ENCODE data around the gene MRPL3. TPM values are rescaled to one million over a fixed set of nuclear protein-coding genes. Genes with fewer than 3 reads are reported as not detected.

MRPL3 gene
- total RNA-seq, 3 donors from 2014 or later = 79.0 to 108 (median 95.1) TPM

DNA sequence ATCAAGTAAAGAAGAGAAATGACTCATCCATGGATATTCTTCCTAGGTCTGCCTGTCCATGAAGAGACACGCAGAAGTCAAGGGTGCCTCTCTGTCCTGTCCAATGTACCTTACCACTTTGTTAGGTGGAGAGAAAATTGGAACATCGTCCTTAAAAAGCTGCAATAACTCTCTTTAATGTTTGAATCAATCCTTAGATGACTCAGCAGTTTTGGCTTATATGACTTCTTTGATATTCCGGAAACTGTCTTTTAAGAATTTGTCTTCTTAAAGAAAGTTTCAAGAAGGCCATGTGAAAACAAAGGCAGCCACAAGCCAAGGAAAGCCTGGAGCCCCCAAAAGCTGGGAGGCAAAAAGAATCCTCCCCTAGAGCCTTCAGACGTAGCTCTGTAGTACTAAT lies 49.2 kb downstream of the MRPL3 start:
- intact Hi-C loops (cut with DNase I; ENCODE audit: low total_unique reads) = no loop called here
- H3K4me3 ChIP-seq = no peak overlapping the region
- TF ChIP-seq POLR2A (IDR thresholded peaks at IDR 0.05) (no peak), POLR2AphosphoS5 (IDR thresholded peaks at IDR 0.05) (no peak), CTCF (IDR thresholded peaks at IDR 0.05) (no peak)
- no peak overlapping the region for H3K27ac ChIP-seq
- no peaks in the 10 kb centered on the region for H3K4me1 ChIP-seq
- H3K36me3 ChIP-seq = no peaks in the 10 kb centered on the region
- no peak for DNase-seq (ENCODE audit: low spot score in 2 of 2)
- no peaks in the 10 kb centered on the region for H3K27me3 ChIP-seq
- H3K9me3 ChIP-seq = no peaks in the 10 kb centered on the region

DNA sequence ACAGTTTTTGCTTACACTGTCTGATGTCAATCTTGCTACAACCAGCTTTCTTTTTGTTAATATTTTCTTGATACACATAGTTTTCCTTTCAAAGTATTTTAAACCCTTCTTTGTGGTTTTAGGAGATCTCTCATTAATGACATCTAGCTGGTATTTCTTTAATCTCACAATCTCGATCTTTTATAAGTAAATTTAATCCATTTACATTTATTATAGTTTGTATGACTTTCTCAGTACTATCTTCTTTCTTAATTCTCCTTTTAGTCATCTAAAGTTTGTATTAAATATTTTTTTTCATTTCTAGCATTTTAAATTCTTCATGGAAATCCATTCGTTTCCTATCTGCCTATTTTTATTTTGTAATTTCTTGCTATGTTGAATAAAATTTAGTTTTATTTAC lies 55.4 kb downstream of the MRPL3 start:
- H3K4me3 ChIP-seq = no peak overlapping the region
- H3K4me1 ChIP-seq = no peaks in the 10 kb centered on the region
- no peak overlapping the region for H3K27ac ChIP-seq
- peaks cover 0 to 10% of the 10 kb centered on the region in 2 donors for H3K9me3 ChIP-seq
- no peak for DNase-seq (ENCODE audit: low spot score in 2 of 2)
- no peaks in the 10 kb centered on the region for H3K27me3 ChIP-seq
- intact Hi-C loops (cut with DNase I; ENCODE audit: low total_unique reads) = no loop called here
- H3K36me3 ChIP-seq = no peaks in the 10 kb centered on the region
- no peak for TF ChIP-seq CTCF (IDR thresholded peaks at IDR 0.05)
- TF ChIP-seq POLR2AphosphoS5 (IDR thresholded peaks at IDR 0.05) = no peak
- no peak for TF ChIP-seq POLR2A (IDR thresholded peaks at IDR 0.05)

DNA sequence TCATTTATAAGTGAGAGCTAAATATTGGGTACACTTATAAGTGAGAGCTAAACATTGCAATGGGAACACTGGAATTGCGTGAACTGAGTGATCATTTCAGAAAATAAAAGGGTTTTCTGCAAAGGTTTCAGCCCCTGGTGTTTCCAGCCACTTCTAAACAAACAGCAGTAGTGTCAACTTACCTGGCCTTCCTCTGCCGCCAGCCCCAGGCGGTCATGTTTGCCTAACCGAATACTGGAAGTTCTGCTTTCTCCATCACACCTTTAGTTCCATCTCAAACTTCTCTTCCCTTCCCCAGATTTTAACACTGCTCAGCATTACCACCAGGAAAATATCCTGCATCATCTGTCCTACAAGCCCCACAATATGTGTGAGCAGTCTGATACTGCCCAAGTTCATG lies 58.6 kb downstream of the MRPL3 start:
- no peak overlapping the region for H3K4me3 ChIP-seq
- H3K27ac ChIP-seq = no peak overlapping the region
- peaks cover 0 to 10% of the 10 kb centered on the region in 2 donors for H3K9me3 ChIP-seq
- no peaks in the 10 kb centered on the region for H3K27me3 ChIP-seq
- no peak for DNase-seq (ENCODE audit: low spot score in 2 of 2)
- H3K4me1 ChIP-seq = no peaks in the 10 kb centered on the region
- intact Hi-C loops (cut with DNase I; ENCODE audit: low total_unique reads) = no loop called here
- no peaks in the 10 kb centered on the region for H3K36me3 ChIP-seq
- TF ChIP-seq POLR2AphosphoS5 (IDR thresholded peaks at IDR 0.05) (no peak), CTCF (IDR thresholded peaks at IDR 0.05) (no peak), POLR2A (IDR thresholded peaks at IDR 0.05) (no peak)

DNA sequence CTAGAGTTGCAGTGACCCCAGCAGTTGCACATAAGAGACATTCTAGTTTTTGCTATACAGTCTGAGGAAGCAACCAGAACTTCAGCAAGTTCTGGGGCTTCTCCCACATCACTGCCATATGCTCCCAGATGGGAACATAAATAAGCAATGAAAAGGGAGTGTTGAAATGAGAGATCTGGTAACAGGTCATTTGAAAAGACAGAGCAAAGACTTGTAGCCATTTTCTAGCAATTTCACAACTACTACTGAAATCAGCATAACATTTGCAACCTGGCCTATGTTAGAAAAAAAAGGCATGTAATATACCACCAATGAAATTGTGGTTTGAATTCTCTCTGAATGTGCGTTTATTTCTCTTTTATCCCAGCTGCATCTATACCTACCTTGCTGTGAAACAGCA lies 63.7 kb downstream of the MRPL3 start:
- intact Hi-C loops (cut with DNase I; ENCODE audit: low total_unique reads) = loop anchor here (5.0 kb wide), 1 partner anchor 1978 kb away; no protein-coding TSS in a partner anchor
- TF ChIP-seq POLR2A (IDR thresholded peaks at IDR 0.05) (no peak), POLR2AphosphoS5 (IDR thresholded peaks at IDR 0.05) (no peak), CTCF (IDR thresholded peaks at IDR 0.05) (no peak)
- Histone ChIP-seq H3K4me3 (no peak overlapping the region), H3K4me1 (no peaks in the 10 kb centered on the region), H3K36me3 (no peaks in the 10 kb centered on the region), H3K27ac (no peak overlapping the region), H3K27me3 (no peaks in the 10 kb centered on the region), H3K9me3 (no peaks in the 10 kb centered on the region)
- DNase-seq (ENCODE audit: low spot score in 2 of 2) = no peak

GRCh38 chr3:131435000-131435399 lies 67.8 kb downstream of the MRPL3 start:
- no peak for DNase-seq (ENCODE audit: low spot score in 2 of 2)
- no peaks in the 10 kb centered on the region for H3K4me1 ChIP-seq
- H3K27me3 ChIP-seq = no peaks in the 10 kb centered on the region
- H3K36me3 ChIP-seq = no peaks in the 10 kb centered on the region
- H3K27ac ChIP-seq = no peak overlapping the region
- intact Hi-C loops (cut with DNase I; ENCODE audit: low total_unique reads) = loop anchor here (5.0 kb wide), 1 partner anchor 1982 kb away; no protein-coding TSS in a partner anchor
- H3K9me3 ChIP-seq = no peaks in the 10 kb centered on the region
- H3K4me3 ChIP-seq = no peak overlapping the region
- TF ChIP-seq POLR2A (IDR thresholded peaks at IDR 0.05) (no peak), POLR2AphosphoS5 (IDR thresholded peaks at IDR 0.05) (no peak), CTCF (IDR thresholded peaks at IDR 0.05) (no peak)
